CD4-positive, CD25-positive, alpha-beta regulatory T cell (primary cell): Measurements from ENCODE around the gene RBM17. TPM values are rescaled to one million over a fixed set of nuclear protein-coding genes. Genes with fewer than 3 reads are reported as not detected.

Experiments used
- ATAC-seq, 2 donors: fragments of 150-1000 bp; cut with Tn5 transposase; one replicate each; pipeline ENCODE4 v1.10.0; 2021; ENCODE audit warnings: low read depth in 2 of 2, moderate number of reproducible peaks in 2 of 2, moderate library complexity in 1 of 2
- DNase-seq, 3 donors: peaks; one replicate each; pipeline versions ENCODE4 v3.0.0 to v3.0.0-alpha.2; 2012 to 2022; ENCODE audit warnings: mixed read lengths in 1 of 3
- H3K27ac ChIP-seq: one replicate; pipeline ENCODE4 v1.7.0; 2013; ENCODE audit warnings: mild to moderate bottlenecking, low read length; ENCODE audit not compliant: insufficient read depth, poor library complexity, severe bottlenecking
- H3K27me3 ChIP-seq: one replicate; pipeline ENCODE4 v1.7.0; 2013; ENCODE audit warnings: low read length; ENCODE audit not compliant: control insufficient read depth, insufficient read depth
- H3K36me3 ChIP-seq: one replicate; pipeline ENCODE4 v1.7.0; 2013; ENCODE audit warnings: mild to moderate bottlenecking, low read length, moderate library complexity; ENCODE audit not compliant: control insufficient read depth, insufficient read depth
- H3K4me1 ChIP-seq: 2 replicates; pipeline ENCODE4 v1.7.0; 2013; ENCODE audit warnings: mild to moderate bottlenecking, low read length; ENCODE audit not compliant: insufficient read depth, control insufficient read depth, poor library complexity, severe bottlenecking
- H3K4me3 ChIP-seq: one replicate; pipeline ENCODE4 v1.7.0; 2013; ENCODE audit warnings: low read depth, mild to moderate bottlenecking, low read length, moderate library complexity
- H3K9me3 ChIP-seq, 2 experiments: 1 replicate in 1 of 2; 2 replicates in 1 of 2; pipeline ENCODE4 v1.7.0; 2013; ENCODE audit warnings: low read length in 2 of 2, mild to moderate bottlenecking in 1 of 2, moderate library complexity in 1 of 2; ENCODE audit not compliant: control insufficient read depth in 2 of 2
- H3K27ac Mint-ChIP-seq, 3 donors: one replicate each; pipeline ENCODE4 v1.8.0; 2020 to 2022; ENCODE audit warnings: mild to moderate bottlenecking in 3 of 3, mixed read lengths in 3 of 3, moderate library complexity in 2 of 3
- H3K27me3 Mint-ChIP-seq: one replicate; pipeline ENCODE4 v1.8.0; 2022; ENCODE audit warnings: mild to moderate bottlenecking, mixed read lengths
- H3K36me3 Mint-ChIP-seq: one replicate; pipeline ENCODE4 v1.8.0; 2020; ENCODE audit warnings: mixed read lengths
- H3K4me1 Mint-ChIP-seq, 4 donors: one replicate each; pipeline ENCODE4 v1.8.0; 2020 to 2022; ENCODE audit warnings: mixed read lengths in 4 of 4, mild to moderate bottlenecking in 1 of 4
- H3K4me3 Mint-ChIP-seq, 4 donors: one replicate each; pipeline ENCODE4 v1.8.0; 2020 to 2022; ENCODE audit warnings: mild to moderate bottlenecking in 4 of 4, mixed read lengths in 4 of 4, moderate library complexity in 3 of 4
- H3K9me3 Mint-ChIP-seq, 7 donors: one replicate each; pipeline ENCODE4 v1.8.0; 2020 to 2022; ENCODE audit warnings: mixed read lengths in 7 of 7, mild to moderate bottlenecking in 3 of 7, moderate library complexity in 2 of 7
- polyA plus RNA-seq, 4 donors: library from polyadenylated mRNA; unstranded; fragments of 300-500 nt; fragmentation: Illumina TruSeq; gene quantifications; one replicate each; pipeline ENCODE4 v1.2.3, GENCODE V29; 2021
- total RNA-seq: library from RNA; stranded (reverse); gene quantifications from one replicate; pipeline ENCODE4 v1.2.3, GENCODE V29; 2022

Gene RBM17
- total and polyA plus RNA-seq, 5 donors from 2014 or later = 63.6 to 168 (median 66.8) TPM

DNA sequence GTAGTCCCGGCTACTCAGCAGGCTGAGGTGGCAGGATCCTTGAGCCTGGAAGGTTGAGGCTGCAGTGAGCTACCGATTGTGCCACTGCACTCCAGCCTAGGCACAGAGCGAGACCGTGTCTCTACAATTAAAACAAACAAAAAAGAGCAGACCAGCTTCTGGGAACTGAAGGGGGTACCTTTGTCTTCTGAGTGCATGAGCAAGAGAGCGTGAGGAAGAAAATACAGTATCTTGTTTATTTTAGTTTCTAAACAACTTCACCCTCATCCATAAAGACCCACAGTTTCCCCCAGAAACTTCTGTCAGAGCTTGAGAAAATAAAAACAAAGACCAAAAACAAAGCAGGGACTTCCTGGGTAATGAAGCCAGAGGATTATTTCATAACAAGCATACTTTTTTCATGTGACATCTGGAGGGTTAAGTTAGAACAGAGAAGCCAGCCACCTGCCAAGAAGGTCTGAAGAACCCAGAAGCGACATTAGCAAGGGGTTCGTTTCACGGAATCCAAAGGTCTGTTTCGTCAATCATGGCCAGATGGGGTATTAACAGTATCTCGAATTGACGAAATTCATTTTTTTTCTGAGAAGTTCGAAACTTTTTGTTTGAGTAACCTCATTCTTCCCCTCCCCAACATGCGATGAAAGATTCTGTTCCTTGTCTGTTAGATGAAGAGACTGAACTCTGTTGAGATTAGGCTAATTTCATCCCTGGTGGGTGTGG is 16.5 kb upstream of the RBM17 start:
- H3K9me3 Mint-ChIP-seq = peaks cover 0 to 2% (median 0%) of the 10 kb centered on the region in 7 donors
- Histone ChIP-seq H3K4me1 (peaks cover 87% of the 10 kb centered on the region), H3K27ac (peak overlapping the region; percentile 94), H3K36me3 (no peaks in the 10 kb centered on the region), H3K27me3 (no peaks in the 10 kb centered on the region), H3K9me3 (no peaks in the 10 kb centered on the region), H3K4me3 (peak overlapping the region; percentile 86)
- peaks cover 6% of the 10 kb centered on the region for H3K36me3 Mint-ChIP-seq
- peaks cover 48 to 93% (median 77%) of the 10 kb centered on the region in 4 donors for H3K4me1 Mint-ChIP-seq
- no peaks in the 10 kb centered on the region for H3K27me3 Mint-ChIP-seq
- peak in 2 of 3 donors; percentile 65 to 97 for DNase-seq
- peak; percentile 73 to 76 for ATAC-seq
- peak overlapping the region; percentile 89 to 100 (median 98) for H3K27ac Mint-ChIP-seq
- peak overlapping the region; percentile 77 to 91 (median 86) for H3K4me3 Mint-ChIP-seq

DNA sequence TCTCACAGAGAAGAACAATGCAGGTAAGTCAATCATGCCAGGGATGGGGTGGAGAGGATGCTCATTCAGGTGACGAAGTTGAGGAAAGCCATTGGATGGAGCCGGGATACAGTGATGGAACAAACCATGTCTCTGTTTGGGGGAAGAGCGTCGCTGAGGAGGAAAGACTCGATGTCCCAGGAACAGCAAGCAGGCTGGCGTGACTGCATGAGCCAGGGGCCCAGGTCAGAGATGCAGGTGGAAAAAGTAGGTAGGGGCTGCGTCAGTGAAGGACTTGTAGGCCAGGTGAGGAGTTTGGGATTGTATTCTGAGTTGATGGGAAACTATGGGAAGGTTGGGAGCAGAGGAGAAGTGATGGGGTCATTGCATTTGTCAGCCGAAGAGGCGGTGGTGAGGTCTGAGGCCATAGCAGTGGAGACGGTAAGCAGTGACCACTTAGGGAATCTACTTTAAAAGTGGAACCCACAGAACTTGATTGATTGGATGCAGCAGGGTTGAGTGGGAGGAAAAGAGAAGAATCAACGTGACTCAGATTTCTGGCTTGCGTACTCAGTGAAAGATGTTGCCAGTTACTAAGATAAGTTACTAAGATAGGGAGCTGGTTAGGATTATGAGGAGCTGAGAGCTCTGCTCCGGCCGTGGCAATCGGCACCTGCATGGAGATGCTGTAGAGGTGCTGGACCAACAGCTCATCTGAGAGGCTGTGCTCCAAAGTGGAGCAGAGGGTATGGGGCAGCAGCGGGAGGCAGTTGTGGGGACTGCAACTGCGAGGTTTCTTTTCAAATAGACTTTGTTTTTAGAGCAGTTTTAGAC is 14.1 kb upstream of the RBM17 start:
- peak in 1 of 3 donors; percentile 52 for DNase-seq
- peaks cover 67% of the 10 kb centered on the region for H3K4me1 ChIP-seq
- peak overlapping the region; percentile 60 to 95 (median 86) for H3K4me3 Mint-ChIP-seq
- no peaks in the 10 kb centered on the region for H3K27me3 Mint-ChIP-seq
- no peak for ATAC-seq
- H3K4me1 Mint-ChIP-seq = peaks cover 43 to 79% (median 60%) of the 10 kb centered on the region in 4 donors
- no peaks in the 10 kb centered on the region for H3K36me3 ChIP-seq
- peak overlapping the region; percentile 89 to 96 (median 90) for H3K27ac Mint-ChIP-seq
- no peaks in the 10 kb centered on the region for H3K27me3 ChIP-seq
- peak overlapping the region; percentile 94 for H3K27ac ChIP-seq
- H3K9me3 ChIP-seq = no peaks in the 10 kb centered on the region
- H3K9me3 Mint-ChIP-seq = peaks cover 0 to 2% (median 0%) of the 10 kb centered on the region in 7 donors
- peak overlapping the region; percentile 69 for H3K4me3 ChIP-seq
- H3K36me3 Mint-ChIP-seq = peaks cover 6% of the 10 kb centered on the region

DNA sequence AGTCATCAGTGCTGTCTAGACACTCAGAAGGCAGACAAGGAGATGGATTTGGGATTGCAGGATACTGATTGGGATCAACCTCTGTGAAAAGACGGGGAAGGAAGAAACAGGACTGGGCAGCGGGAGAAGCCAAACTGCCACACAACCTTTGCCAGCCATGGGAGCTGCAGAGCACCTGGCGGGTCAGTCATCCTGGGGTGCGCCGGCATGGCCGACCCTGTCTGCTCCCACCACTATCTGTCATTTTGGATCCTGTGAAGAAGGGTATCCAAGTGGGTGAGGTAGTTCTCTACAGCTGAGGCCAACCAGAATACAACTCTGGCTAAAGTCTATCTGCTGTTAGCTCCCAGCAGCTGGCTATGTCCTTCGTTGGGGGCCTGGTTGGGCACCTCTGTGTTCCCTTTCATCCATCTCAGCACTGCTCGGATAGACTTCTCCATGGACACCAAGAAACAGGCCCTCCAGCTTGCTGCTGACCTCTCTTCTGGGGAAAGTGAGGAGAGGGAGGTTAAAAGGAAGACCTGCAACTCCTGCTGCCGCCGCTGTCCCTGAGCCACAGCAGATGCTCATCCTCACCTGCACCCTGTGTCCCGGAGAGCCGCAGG is 11.7 kb upstream of the RBM17 start:
- Histone ChIP-seq H3K27me3 (no peaks in the 10 kb centered on the region), H3K27ac (no peak overlapping the region), H3K36me3 (no peaks in the 10 kb centered on the region), H3K9me3 (no peaks in the 10 kb centered on the region), H3K4me3 (no peak overlapping the region), H3K4me1 (peaks cover 61% of the 10 kb centered on the region)
- peaks cover 2% of the 10 kb centered on the region for H3K36me3 Mint-ChIP-seq
- H3K4me1 Mint-ChIP-seq = peaks cover 34 to 79% (median 54%) of the 10 kb centered on the region in 4 donors
- H3K27me3 Mint-ChIP-seq = no peaks in the 10 kb centered on the region
- DNase-seq (no peak), ATAC-seq (no peak)
- H3K27ac Mint-ChIP-seq = peak overlapping the region in 1 of 3 donors; percentile 77
- H3K9me3 Mint-ChIP-seq = peaks cover 0 to 5% (median 0%) of the 10 kb centered on the region in 7 donors
- H3K4me3 Mint-ChIP-seq = peak overlapping the region in 1 of 4 donors; percentile 84

DNA sequence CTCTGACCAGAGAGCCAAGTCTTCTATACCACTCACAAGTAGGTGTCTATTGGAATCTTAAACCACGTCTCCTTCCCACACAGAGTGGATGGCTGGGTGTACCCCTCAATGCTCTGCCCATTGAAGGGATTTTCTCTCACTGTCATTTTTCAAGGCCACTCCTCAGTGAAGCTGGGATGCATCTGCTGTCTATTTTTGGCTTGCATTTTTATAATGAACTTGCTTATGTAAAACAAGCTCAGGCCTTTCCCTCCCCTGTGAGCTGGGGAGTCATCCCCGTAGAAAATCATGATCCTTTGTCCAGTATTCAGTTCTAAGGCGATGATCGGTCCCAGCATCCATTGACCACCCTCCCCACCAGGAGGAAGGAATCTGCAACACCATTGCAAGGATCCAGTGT is 9.8 kb upstream of the RBM17 start:
- H3K9me3 ChIP-seq = no peaks in the 10 kb centered on the region
- no peaks in the 10 kb centered on the region for H3K27me3 ChIP-seq
- peaks cover 40 to 79% (median 56%) of the 10 kb centered on the region in 4 donors for H3K4me1 Mint-ChIP-seq
- DNase-seq = no peak
- H3K27me3 Mint-ChIP-seq = no peaks in the 10 kb centered on the region
- H3K27ac ChIP-seq = no peak overlapping the region
- H3K4me3 Mint-ChIP-seq = no peak overlapping the region
- no peak overlapping the region for H3K27ac Mint-ChIP-seq
- H3K9me3 Mint-ChIP-seq = peaks cover 0 to 5% (median 1%) of the 10 kb centered on the region in 7 donors
- H3K36me3 Mint-ChIP-seq = peaks cover 2% of the 10 kb centered on the region
- no peak overlapping the region for H3K4me3 ChIP-seq
- peaks cover 61% of the 10 kb centered on the region for H3K4me1 ChIP-seq
- ATAC-seq = no peak
- no peaks in the 10 kb centered on the region for H3K36me3 ChIP-seq

DNA sequence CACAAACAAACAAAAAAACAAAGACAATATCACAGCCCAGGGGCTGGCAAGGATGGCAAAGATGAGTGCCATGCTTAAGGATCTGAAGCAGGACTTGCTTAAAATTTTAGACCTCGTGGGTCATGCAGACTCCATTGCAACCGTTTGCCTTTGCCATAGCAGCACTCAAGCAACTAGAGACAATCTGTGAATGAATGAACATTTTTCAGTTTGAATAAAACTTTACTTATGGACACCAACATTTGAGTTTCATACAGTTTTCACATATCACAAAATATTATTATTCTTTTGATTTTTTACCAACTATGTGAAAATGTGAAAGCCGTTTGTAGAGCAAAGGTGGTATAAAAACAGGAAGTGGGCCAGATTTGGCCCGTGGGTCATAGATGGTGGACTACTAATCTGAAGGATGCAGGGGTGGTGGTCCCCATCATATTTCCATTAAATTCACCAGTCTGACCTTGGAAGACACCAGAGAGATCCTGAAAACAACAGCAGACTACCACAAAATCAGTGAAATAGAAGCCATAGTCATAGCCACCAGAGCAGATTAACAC is 8.3 kb upstream of the RBM17 start:
- Mint-ChIP-seq H3K27ac (peak overlapping the region in 1 of 3 donors; percentile 93), H3K4me1 (peaks cover 31 to 73% (median 45%) of the 10 kb centered on the region in 4 donors), H3K27me3 (no peaks in the 10 kb centered on the region), H3K9me3 (peaks cover 0 to 5% (median 0%) of the 10 kb centered on the region in 7 donors), H3K4me3 (peak overlapping the region in 3 of 4 donors; percentile 15 to 80 (median 21)), H3K36me3 (peaks cover 2% of the 10 kb centered on the region)
- peak in 1 of 3 donors; percentile 30 for DNase-seq
- Histone ChIP-seq H3K36me3 (no peaks in the 10 kb centered on the region), H3K4me3 (peak overlapping the region; percentile 31), H3K27me3 (no peaks in the 10 kb centered on the region), H3K27ac (no peak overlapping the region), H3K4me1 (peaks cover 53% of the 10 kb centered on the region), H3K9me3 (no peaks in the 10 kb centered on the region)
- no peak for ATAC-seq

DNA sequence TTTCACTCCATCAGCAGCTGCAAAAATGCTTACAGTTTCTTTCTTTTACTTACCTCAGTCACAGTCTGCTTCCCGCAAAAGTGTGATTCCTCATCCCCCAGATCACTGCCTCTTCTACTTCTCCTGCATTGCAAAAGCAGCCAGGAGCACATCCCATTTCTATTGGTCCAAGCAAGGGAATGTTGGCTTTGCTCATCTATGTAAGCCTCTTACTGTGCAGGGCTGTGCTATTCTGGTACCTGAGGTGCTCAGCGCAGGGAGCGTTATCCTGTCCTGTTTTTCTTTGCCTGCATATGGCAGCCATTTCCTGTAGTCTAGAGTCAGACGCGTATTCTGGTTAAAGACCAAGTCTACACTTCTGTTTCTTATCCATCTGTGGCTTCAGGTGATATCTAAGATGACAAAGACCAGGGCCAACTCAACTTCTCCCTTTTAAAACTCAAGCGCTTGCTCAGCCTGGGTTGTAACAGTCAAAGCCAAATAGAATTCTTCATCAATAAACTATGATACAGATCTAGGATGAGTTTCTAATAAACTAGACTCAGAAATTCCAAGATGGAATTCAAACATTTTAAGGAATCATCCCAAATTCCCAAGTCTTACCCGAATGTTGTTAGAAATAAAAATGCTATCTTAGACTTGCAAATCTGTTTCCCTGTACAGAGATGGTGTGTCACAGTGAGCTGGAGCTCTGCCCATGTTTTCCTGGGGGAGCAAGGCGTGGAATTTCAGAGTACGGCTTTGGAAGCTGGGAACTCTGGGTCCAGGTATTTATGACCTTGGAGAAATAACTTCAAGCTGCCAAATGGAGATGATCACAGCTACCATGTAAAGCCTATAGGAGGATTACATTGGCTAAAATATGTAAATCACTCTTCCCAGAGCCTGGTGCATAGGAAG is 6.1 kb upstream of the RBM17 start:
- peak overlapping the region; percentile 76 for H3K4me3 ChIP-seq
- peak overlapping the region; percentile 57 for H3K27ac ChIP-seq
- Mint-ChIP-seq H3K9me3 (peaks cover 0 to 5% (median 0%) of the 10 kb centered on the region in 7 donors), H3K27ac (peak overlapping the region; percentile 85 to 98 (median 85)), H3K4me3 (peak overlapping the region; percentile 76 to 85 (median 84)), H3K36me3 (peaks cover 2% of the 10 kb centered on the region), H3K27me3 (no peaks in the 10 kb centered on the region), H3K4me1 (peaks cover 38 to 79% (median 53%) of the 10 kb centered on the region in 4 donors)
- H3K27me3 ChIP-seq = no peaks in the 10 kb centered on the region
- peak in 1 of 3 donors; percentile 68 for DNase-seq
- no peaks in the 10 kb centered on the region for H3K9me3 ChIP-seq
- no peaks in the 10 kb centered on the region for H3K36me3 ChIP-seq
- H3K4me1 ChIP-seq = peaks cover 65% of the 10 kb centered on the region
- no peak for ATAC-seq
